Liver (tissue), 9 donors: ENCODE measurements around the gene THY1. TPM values are rescaled to one million over a fixed set of nuclear protein-coding genes. Genes with fewer than 3 reads are reported as not detected.
"Not testable (repeated sequence)": the region's sequence is repeated elsewhere in the genome, so short reads cannot be mapped to it uniquely, and the experiment has no call there.

Experiments
- DNase-seq: peaks from one replicate; pipeline ENCODE4 v3.0.0-alpha.2; 2017; ENCODE audit warnings: low spot score
- H3K27ac ChIP-seq, 2 donors: one replicate each; pipeline ENCODE4 v1.7.0; 2013; ENCODE audit warnings: inconsistent platforms in 2 of 2, low read length in 2 of 2, control low read depth in 1 of 2, low read depth in 1 of 2, mild to moderate bottlenecking in 1 of 2
- H3K27me3 ChIP-seq, 4 donors: one replicate each; pipeline versions ENCODE4 v1.6.1 to v1.7.0; 2013; ENCODE audit warnings: low read length in 3 of 4, inconsistent platforms in 1 of 4, mild to moderate bottlenecking in 1 of 4, moderate library complexity in 1 of 4; ENCODE audit not compliant: control insufficient read depth in 4 of 4, insufficient read depth in 4 of 4
- H3K36me3 ChIP-seq, 4 donors: one replicate each; pipeline versions ENCODE4 v1.6.1 to v1.7.0; 2013; ENCODE audit warnings: low read length in 3 of 4, mild to moderate bottlenecking in 3 of 4, low read depth in 1 of 4, moderate library complexity in 1 of 4; ENCODE audit not compliant: control insufficient read depth in 4 of 4, insufficient read depth in 3 of 4
- H3K4me1 ChIP-seq, 4 donors: one replicate each; pipeline versions ENCODE4 v1.6.1 to v1.7.0; 2013; ENCODE audit warnings: low read length in 3 of 4, mild to moderate bottlenecking in 3 of 4, moderate library complexity in 1 of 4; ENCODE audit not compliant: control insufficient read depth in 4 of 4, insufficient read depth in 4 of 4
- H3K4me3 ChIP-seq, 3 donors: one replicate each; pipeline versions ENCODE4 v1.6.1 to v1.7.0; 2013; ENCODE audit warnings: low read length in 3 of 3, control low read depth in 1 of 3, low read depth in 1 of 3, mild to moderate bottlenecking in 1 of 3
- H3K9ac ChIP-seq, 2 donors: one replicate each; pipeline ENCODE4 v1.7.0; 2013; ENCODE audit warnings: low read length in 2 of 2, mild to moderate bottlenecking in 2 of 2, moderate library complexity in 2 of 2, control low read depth in 1 of 2, low read depth in 1 of 2
- H3K9me3 ChIP-seq, 4 donors: one replicate each; pipeline versions ENCODE4 v1.6.1 to v1.7.0; 2013; ENCODE audit warnings: low read length in 3 of 4; ENCODE audit not compliant: control insufficient read depth in 4 of 4
- ATF3 ChIP-seq: IDR thresholded peaks from 2 replicates; pipeline ENCODE4 v1.6.1; 2016; ENCODE audit warnings: antibody characterized with exemption
- CTCF ChIP-seq: fragments of 150-350 bp; IDR thresholded peaks from 2 replicates; pipeline ENCODE4 v1.5.1; 2017; ENCODE audit warnings: improper control_type of control experiment, low read depth, low read length; ENCODE audit not compliant: missing input control
- FOXA1 ChIP-seq: IDR thresholded peaks from 2 replicates; pipeline ENCODE4 v1.6.1; 2016; ENCODE audit warnings: antibody characterized with exemption
- FOXA2 ChIP-seq: IDR thresholded peaks from 2 replicates; pipeline ENCODE4 v1.6.1; 2016; ENCODE audit warnings: antibody characterized with exemption
- GABPA ChIP-seq, 2 donors: IDR thresholded peaks in 1 of 2; conservative IDR thresholded peaks in 1 of 2; 2 replicates each; pipeline ENCODE4 v1.6.1; 2016; ENCODE audit warnings: antibody characterized with exemption in 2 of 2, mild to moderate bottlenecking in 1 of 2, moderate library complexity in 1 of 2
- HNF4A ChIP-seq, 2 donors: conservative IDR thresholded peaks; 2 replicates each; pipeline ENCODE4 v1.6.1; 2016; ENCODE audit warnings: antibody characterized with exemption in 2 of 2, mild to moderate bottlenecking in 2 of 2
- JUND ChIP-seq, 2 donors: IDR thresholded peaks; 2 replicates each; pipeline ENCODE4 v1.6.1; 2016; ENCODE audit warnings: antibody characterized with exemption in 2 of 2
- MAX ChIP-seq: IDR thresholded peaks from 2 replicates; pipeline ENCODE4 v1.6.1; 2016; ENCODE audit warnings: antibody characterized with exemption
- NR2F2 ChIP-seq: IDR thresholded peaks from 2 replicates; pipeline ENCODE4 v1.6.1; 2016; ENCODE audit warnings: antibody characterized with exemption
- RAD21 ChIP-seq, 2 donors: IDR thresholded peaks; 2 replicates each; pipeline ENCODE4 v1.6.1; 2016; ENCODE audit warnings: antibody characterized with exemption in 2 of 2, mild to moderate bottlenecking in 2 of 2
- REST ChIP-seq: IDR thresholded peaks from 2 replicates; pipeline ENCODE4 v1.6.1; 2016; ENCODE audit warnings: antibody characterized with exemption, mild to moderate bottlenecking
- RXRA ChIP-seq, 2 donors: IDR thresholded peaks; 2 replicates each; pipeline ENCODE4 v1.6.1; 2017 to 2018; ENCODE audit warnings: antibody characterized with exemption in 2 of 2, mild to moderate bottlenecking in 1 of 2
- TAF1 ChIP-seq: conservative IDR thresholded peaks from 2 replicates; pipeline ENCODE4 v1.6.1; 2016; ENCODE audit warnings: antibody characterized with exemption, mild to moderate bottlenecking
- YY1 ChIP-seq: IDR thresholded peaks from 2 replicates; pipeline ENCODE4 v1.6.1; 2016; ENCODE audit warnings: antibody characterized with exemption, mild to moderate bottlenecking
- ZBTB33 ChIP-seq: IDR thresholded peaks from 2 replicates; pipeline ENCODE4 v1.6.1; 2016; ENCODE audit warnings: antibody characterized with exemption
- WGBS: extraction: QIAGEN DNeasy Blood & Tissue Kit; methylation state at CpG from one replicate; pipeline ENCODE4 v1.1.7; 2013; 5-methylcytosine and 5-hydroxymethylcytosine counted together
- polyA plus RNA-seq, 2 donors: library from polyadenylated mRNA; stranded (reverse) in 1 of 2; unstranded in 1 of 2; fragments of 200-250 nt in 1 of 2; fragments of >200 nt in 1 of 2; fragmentation: Nextera tagmentation in 1 of 2; extraction: Ambion mirVana in 1 of 2; gene quantifications; one replicate each; pipeline versions ENCODE4 v1.2.1 to v1.2.3, GENCODE V29; 2013 to 2015
- total RNA-seq, 2 donors: library from RNA; depleted of rRNA; stranded (reverse); fragments of >200 nt; gene quantifications; one replicate each; pipeline ENCODE4 v1.2.3, GENCODE V29; 2014
- donor health status: healthy.
- donor health status: healthy.
- donor health status: healthy.
- donor health status: healthy.
- donor health status: healthy.

Gene THY1
- total and polyA plus RNA-seq, 4 donors: 0.51 to 5.1 (median 1.1) TPM

GRCh38 chr11:119384332-119384731 is 38.6 kb downstream of the THY1 start:
- Histone ChIP-seq H3K9me3 (no peaks in the 10 kb centered on the region), H3K27me3 (no peaks in the 10 kb centered on the region), H3K27ac (no peak overlapping the region), H3K4me1 (peaks cover 5 to 13% (median 11%) of the 10 kb centered on the region in 4 donors), H3K4me3 (no peak overlapping the region), H3K9ac (no peak overlapping the region), H3K36me3 (no peaks in the 10 kb centered on the region)
- no peak for DNase-seq
- TF ChIP-seq GABPA (IDR thresholded peaks at IDR 0.05 in 1 of 2, conservative IDR thresholded peaks at IDR 0.05 in 1 of 2): no peak
- TF ChIP-seq RXRA (IDR thresholded peaks at IDR 0.05): no peak
- TF ChIP-seq MAX: no peak
- no peak for TF ChIP-seq FOXA1
- TF ChIP-seq JUND (IDR thresholded peaks at IDR 0.05): no peak
- no peak for TF ChIP-seq ZBTB33
- TF ChIP-seq RAD21 (IDR thresholded peaks at IDR 0.05): no peak
- no peak for TF ChIP-seq ATF3
- TF ChIP-seq FOXA2: no peak
- no peak for TF ChIP-seq TAF1
- no peak for TF ChIP-seq HNF4A (conservative IDR thresholded peaks at IDR 0.05)
- no peak for TF ChIP-seq NR2F2
- no peak for TF ChIP-seq YY1
- no peak for TF ChIP-seq CTCF
- no peak for TF ChIP-seq REST
- WGBS: 93% methylated on average over 2 of the region's 2 CpGs

GRCh38 chr11:119382513-119382912 is 40.5 kb downstream of the THY1 start:
- peaks cover 5 to 13% (median 11%) of the 10 kb centered on the region in 4 donors for H3K4me1 ChIP-seq
- H3K9ac ChIP-seq, H3K27ac ChIP-seq, H3K4me3 ChIP-seq, H3K36me3 ChIP-seq, DNase-seq, H3K27me3 ChIP-seq, H3K9me3 ChIP-seq: not testable (repeated sequence)
- 89% methylated on average over 14 of the region's 14 CpGs for WGBS
